SH-SY5Y (cell line): ENCODE measurements around the gene DISC1.

Experiments used
- GATA2 ChIP-seq: IDR thresholded peaks from 2 replicates; pipeline ENCODE4 v1.6.1; 2011; ENCODE audit warnings: mild to moderate bottlenecking, low read depth, low read length
- GATA3 ChIP-seq: IDR thresholded peaks from 2 replicates; pipeline ENCODE4 v1.6.1; 2011; ENCODE audit warnings: low read depth, mild to moderate bottlenecking, low read length, moderate library complexity

The DISC1 gene

GRCh38 chr1:231841616-231842344 lies 215.2 kb downstream of the DISC1 start:
- TF ChIP-seq GATA2: no peak
- no peak for TF ChIP-seq GATA3

GRCh38 chr1:231842441-231842840 lies 215.9 kb downstream of the DISC1 start:
- TF ChIP-seq GATA3 (no peak), GATA2 (no peak)

- TF ChIP-seq GATA3 (no peak), GATA2 (no peak)
Observed at GRCh38 chr1:231844986-231845502, 218.5 kb downstream of the DISC1 start.

GRCh38 chr1:231847612-231848397 lies 221.2 kb downstream of the DISC1 start:
- no peak for TF ChIP-seq GATA3
- TF ChIP-seq GATA2: no peak

- no peak for TF ChIP-seq GATA2
- TF ChIP-seq GATA3: no peak
Observed at GRCh38 chr1:231849981-231850380, 223.4 kb downstream of the DISC1 start.

GRCh38 chr1:231850786-231851185 lies 224.2 kb downstream of the DISC1 start:
- TF ChIP-seq GATA2 (no peak), GATA3 (no peak)

- no peak for TF ChIP-seq GATA2
- no peak for TF ChIP-seq GATA3
Observed at GRCh38 chr1:231853588-231854207, 227.1 kb downstream of the DISC1 start.

GRCh38 chr1:231855361-231855760 lies 228.8 kb downstream of the DISC1 start:
- no peak for TF ChIP-seq GATA2

- TF ChIP-seq GATA2 (no peak), GATA3 (no peak)
Observed at GRCh38 chr1:231855926-231856325, 229.3 kb downstream of the DISC1 start.

- no peak for TF ChIP-seq GATA2
- no peak for TF ChIP-seq GATA3
Observed at GRCh38 chr1:231856426-231856825, 229.8 kb downstream of the DISC1 start.

GRCh38 chr1:231856894-231857293 lies 230.3 kb downstream of the DISC1 start:
- no peak for TF ChIP-seq GATA2
- TF ChIP-seq GATA3: no peak

- TF ChIP-seq GATA3 (no peak), GATA2 (no peak)
Observed at GRCh38 chr1:231857609-231858135, 231.1 kb downstream of the DISC1 start.

GRCh38 chr1:231860221-231861088 lies 233.9 kb downstream of the DISC1 start:
- TF ChIP-seq GATA2: no peak
- no peak for TF ChIP-seq GATA3
